Keratinocyte (primary cell): ENCODE measurements around the gene HELZ2. TPM values are rescaled to one million over a fixed set of nuclear protein-coding genes. Genes with fewer than 3 reads are reported as not detected.

Source experiments
- DNase-seq: peaks from one replicate; pipeline ENCODE4 v3.0.0-alpha.2; 2011; ENCODE audit warnings: low read depth, missing footprints, low spot score
- FAIRE-seq: peaks from 2 replicates; lab custom pipeline; 2011; peaks lifted over from hg19 to GRCh38; lab: Jason Lieb, UNC
- H2AFZ ChIP-seq: 2 replicates; pipeline ENCODE4 v1.6.0; 2012; ENCODE audit warnings: low read length, control low read depth, inconsistent platforms; ENCODE audit not compliant: control insufficient read depth
- H3K27ac ChIP-seq: 2 replicates; pipeline ENCODE4 v1.5.1; 2011; ENCODE audit warnings: low read length; ENCODE audit not compliant: control insufficient read depth, insufficient read depth
- H3K27me3 ChIP-seq: 3 replicates; pipeline ENCODE4 v1.6.0; 2011; ENCODE audit warnings: low read length; ENCODE audit not compliant: control insufficient read depth, insufficient read depth; ENCODE audit errors: extremely low read depth
- H3K36me3 ChIP-seq, 2 experiments: 2 replicates in 1 of 2; 3 replicates in 1 of 2; pipeline ENCODE4 v1.5.1; 2011; ENCODE audit warnings: low read length in 2 of 2, mild to moderate bottlenecking in 1 of 2; ENCODE audit not compliant: control insufficient read depth in 2 of 2, insufficient read depth in 2 of 2; ENCODE audit errors: extremely low read depth in 1 of 2
- H3K4me1 ChIP-seq: 3 replicates; pipeline ENCODE4 v1.5.1; 2011; ENCODE audit warnings: low read length; ENCODE audit not compliant: control insufficient read depth, insufficient read depth; ENCODE audit errors: extremely low read depth
- H3K4me2 ChIP-seq: 3 replicates; pipeline ENCODE4 v1.6.0; 2011; ENCODE audit warnings: low read depth, low read length; ENCODE audit not compliant: control insufficient read depth, insufficient read depth; ENCODE audit errors: extremely low read depth
- H3K4me3 ChIP-seq, 3 experiments: fragments of 200-600 bp in 1 of 3; sonication (generic) in 1 of 3; 2 replicates in 2 of 3; 3 replicates in 1 of 3; pipeline ENCODE4 v1.5.1; 2011 to 2016; ENCODE audit warnings: low read length in 3 of 3, mild to moderate bottlenecking in 3 of 3, control low read depth in 2 of 3, inconsistent platforms in 1 of 3, low read depth in 1 of 3, mixed read lengths in 1 of 3, mixed run types in 1 of 3, moderate library complexity in 1 of 3; ENCODE audit not compliant: control insufficient read depth in 2 of 3, insufficient read depth in 2 of 3; ENCODE audit errors: extremely low read depth in 1 of 3
- H3K79me2 ChIP-seq: 2 replicates; pipeline ENCODE4 v1.6.0; 2012; ENCODE audit warnings: low read length; ENCODE audit not compliant: control insufficient read depth, insufficient read depth
- H3K9ac ChIP-seq: 3 replicates; pipeline ENCODE4 v1.6.0; 2011; ENCODE audit warnings: low read length; ENCODE audit not compliant: control insufficient read depth, insufficient read depth; ENCODE audit errors: extremely low read depth
- H3K9me1 ChIP-seq: 3 replicates; pipeline ENCODE4 v1.6.0; 2011; ENCODE audit warnings: low read length; ENCODE audit not compliant: control insufficient read depth, insufficient read depth; ENCODE audit errors: extremely low read depth
- H3K9me3 ChIP-seq: 2 replicates; pipeline ENCODE4 v1.5.1; 2012; ENCODE audit warnings: low read depth, low read length; ENCODE audit not compliant: control insufficient read depth
- H4K20me1 ChIP-seq: 3 replicates; pipeline ENCODE4 v1.6.0; 2011; ENCODE audit warnings: low read length; ENCODE audit not compliant: control insufficient read depth, insufficient read depth; ENCODE audit errors: extremely low read depth
- EZH2 ChIP-seq: IDR thresholded peaks from one replicate; pipeline ENCODE4 v1.6.1; 2012; ENCODE audit warnings: inconsistent platforms, mild to moderate bottlenecking, low read length, moderate library complexity
- dilution Hi-C: fragments of 300-500 bp; cut with MboI; formaldehyde crosslinking; loops from one replicate; pipeline ENCODE4 v1.7.0; 2020; ENCODE audit warnings: low sequenced_read_pairs; ENCODE audit not compliant: extremely low pct_ligation_motif_present
- polyA plus RNA-seq, 5 experiments: library from polyadenylated mRNA; depleted of rRNA in 3 of 5; stranded (reverse) in 3 of 5; stranded (forward) in 1 of 5; unstranded in 1 of 5; fragments of >200 nt; gene quantifications; 1 replicate in 1 of 5; 2 replicates in 3 of 5; 3 replicates in 1 of 5; pipeline versions ENCODE4 v1.2.1 to v1.2.3, GENCODE V29; 2011 to 2012; ENCODE audit warnings: missing spikeins in 2 of 5, low read depth in 1 of 5, low replicate concordance in 1 of 5
- TF ChIP-seq, protein P1 (sequence below), 3 experiments: IDR thresholded peaks in 1 of 3; conservative IDR thresholded peaks in 1 of 3; optimal IDR thresholded peaks in 1 of 3; 2 replicates in 2 of 3; 3 replicates in 1 of 3; pipeline versions ENCODE3 to v1.5.1; 2011; ENCODE audit warnings: low read length in 3 of 3, mild to moderate bottlenecking in 3 of 3, moderate library complexity in 2 of 3, control low read depth in 1 of 3, inconsistent platforms in 1 of 3; ENCODE audit not compliant: insufficient read depth in 2 of 3; ENCODE audit errors: extremely low read depth in 1 of 3

The HELZ2 gene
- polyA plus RNA-seq, 1 donor (not counting 4 experiments of a cell fraction or from before 2014, with no cell fraction given), result 14.8 TPM

DNA sequence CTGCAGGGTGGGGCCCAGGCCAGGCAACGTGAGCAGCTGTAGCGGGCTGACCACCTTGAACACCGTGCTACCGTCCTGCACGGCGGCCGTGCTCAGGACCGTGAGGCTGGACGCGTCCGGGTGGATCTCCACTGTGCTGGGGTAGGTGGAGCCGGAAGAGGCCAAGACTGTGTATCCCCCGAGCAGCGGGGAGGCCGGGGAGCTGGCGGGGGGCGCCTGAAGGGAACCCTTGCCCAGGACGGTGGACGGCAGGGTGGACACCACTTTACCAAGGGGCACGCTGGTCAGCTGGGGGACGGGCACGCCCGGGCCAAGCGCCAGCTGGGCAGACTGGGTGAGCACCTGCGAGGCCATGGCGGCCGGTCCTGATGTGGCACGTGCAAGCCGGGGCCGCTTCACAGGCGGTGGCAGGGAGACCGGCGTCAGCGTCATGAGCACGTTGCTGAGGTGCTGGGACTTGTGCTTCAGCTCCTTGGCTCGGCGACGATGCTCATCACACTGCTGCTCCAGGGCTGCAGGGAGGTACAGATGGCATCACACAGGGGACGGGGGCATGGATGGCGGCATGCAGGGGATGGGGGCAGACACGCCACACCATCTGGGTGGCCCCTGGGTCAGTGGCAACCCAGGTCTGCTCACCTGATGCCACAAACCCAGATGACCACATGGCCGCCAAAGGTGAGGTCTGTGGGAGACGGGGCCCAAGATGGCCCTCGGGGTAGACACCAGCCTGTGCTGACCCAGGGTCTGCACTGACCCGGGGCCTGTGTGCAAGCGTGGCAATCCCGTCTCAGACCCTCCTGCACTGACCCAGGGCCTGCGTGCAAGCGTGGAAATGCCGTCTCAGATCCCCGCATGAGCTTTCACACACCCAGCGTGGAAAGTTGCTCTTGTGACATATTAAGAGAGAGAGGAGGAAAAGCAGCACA, 16.4 kb upstream of the HELZ2 start:
- Histone ChIP-seq H4K20me1 (no peaks in the 10 kb centered on the region), H3K36me3 (peaks cover 9 to 22% of the 10 kb centered on the region in 2 experiments), H3K9me3 (no peaks in the 10 kb centered on the region), H3K4me2 (no peak overlapping the region), H3K9ac (no peak overlapping the region), H3K4me1 (no peaks in the 10 kb centered on the region), H3K27ac (no peak overlapping the region), H2AFZ (no peak overlapping the region), H3K9me1 (no peaks in the 10 kb centered on the region), H3K79me2 (no peaks in the 10 kb centered on the region), H3K27me3 (no peaks in the 10 kb centered on the region), H3K4me3 (no peak overlapping the region)
- TF ChIP-seq EZH2, result no peak
- TF ChIP-seq, protein P1, sequence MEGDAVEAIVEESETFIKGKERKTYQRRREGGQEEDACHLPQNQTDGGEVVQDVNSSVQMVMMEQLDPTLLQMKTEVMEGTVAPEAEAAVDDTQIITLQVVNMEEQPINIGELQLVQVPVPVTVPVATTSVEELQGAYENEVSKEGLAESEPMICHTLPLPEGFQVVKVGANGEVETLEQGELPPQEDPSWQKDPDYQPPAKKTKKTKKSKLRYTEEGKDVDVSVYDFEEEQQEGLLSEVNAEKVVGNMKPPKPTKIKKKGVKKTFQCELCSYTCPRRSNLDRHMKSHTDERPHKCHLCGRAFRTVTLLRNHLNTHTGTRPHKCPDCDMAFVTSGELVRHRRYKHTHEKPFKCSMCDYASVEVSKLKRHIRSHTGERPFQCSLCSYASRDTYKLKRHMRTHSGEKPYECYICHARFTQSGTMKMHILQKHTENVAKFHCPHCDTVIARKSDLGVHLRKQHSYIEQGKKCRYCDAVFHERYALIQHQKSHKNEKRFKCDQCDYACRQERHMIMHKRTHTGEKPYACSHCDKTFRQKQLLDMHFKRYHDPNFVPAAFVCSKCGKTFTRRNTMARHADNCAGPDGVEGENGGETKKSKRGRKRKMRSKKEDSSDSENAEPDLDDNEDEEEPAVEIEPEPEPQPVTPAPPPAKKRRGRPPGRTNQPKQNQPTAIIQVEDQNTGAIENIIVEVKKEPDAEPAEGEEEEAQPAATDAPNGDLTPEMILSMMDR (optimal IDR thresholded peaks at IDR 0.05 in 1 of 3, IDR thresholded peaks at IDR 0.05 in 1 of 3, conservative IDR thresholded peaks at IDR 0.05 in 1 of 3; ENCODE audit: extremely low read depth in 1 of 3, insufficient read depth in 2 of 3, low read length in 3 of 3), result no peak
- FAIRE-seq (no peak), DNase-seq (no peak)
- dilution Hi-C loops, result no loop called here

GRCh38 chr20:63589261-63590217, 15.5 kb upstream of the HELZ2 start:
- Histone ChIP-seq H3K9me3 (no peaks in the 10 kb centered on the region), H3K9ac (no peak overlapping the region), H3K36me3 (peaks cover 9 to 22% of the 10 kb centered on the region in 2 experiments), H2AFZ (no peak overlapping the region), H3K4me1 (no peaks in the 10 kb centered on the region), H4K20me1 (no peaks in the 10 kb centered on the region), H3K9me1 (no peaks in the 10 kb centered on the region), H3K4me2 (no peak overlapping the region), H3K27me3 (no peaks in the 10 kb centered on the region), H3K27ac (no peak overlapping the region), H3K79me2 (no peaks in the 10 kb centered on the region), H3K4me3 (no peak overlapping the region)
- TF ChIP-seq, protein P1 (optimal IDR thresholded peaks at IDR 0.05 in 1 of 3, IDR thresholded peaks at IDR 0.05 in 1 of 3, conservative IDR thresholded peaks at IDR 0.05 in 1 of 3; ENCODE audit: extremely low read depth in 1 of 3, insufficient read depth in 2 of 3, low read length in 3 of 3), result no peak
- no peak for TF ChIP-seq EZH2
- DNase-seq (no peak), FAIRE-seq (no peak)
- dilution Hi-C loops, result no loop called here
